CD4-positive, alpha-beta T cell treated with Interleukin-21 for 1 hour (primary cell): ENCODE data around the gene DVL1.

Experiments used
- DNase-seq: peaks from one replicate; pipeline ENCODE4 v3.0.0-alpha.2; 2020

Gene DVL1

DNA sequence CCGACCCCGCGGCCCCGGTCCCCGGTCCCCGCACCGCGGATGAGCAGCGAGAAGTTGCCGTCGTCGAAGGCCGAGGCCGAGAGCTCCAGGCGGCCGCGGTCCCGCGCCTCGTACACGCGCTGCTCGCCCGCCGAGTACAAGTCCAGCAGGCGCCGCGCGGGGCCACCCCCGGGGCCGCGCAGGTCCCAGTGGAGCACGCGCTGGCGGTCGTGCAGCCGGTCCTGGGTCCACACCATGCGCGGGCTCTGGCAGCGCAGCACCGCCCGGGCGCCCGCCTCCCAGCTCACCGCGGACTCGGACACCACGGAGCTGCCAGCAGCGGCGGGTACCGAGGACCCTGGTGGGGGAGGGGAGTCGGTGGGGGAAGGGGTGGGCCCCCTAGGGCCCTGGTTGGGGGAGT, 6.2 kb upstream of the DVL1 start:
- DNase-seq: no peak

DNA sequence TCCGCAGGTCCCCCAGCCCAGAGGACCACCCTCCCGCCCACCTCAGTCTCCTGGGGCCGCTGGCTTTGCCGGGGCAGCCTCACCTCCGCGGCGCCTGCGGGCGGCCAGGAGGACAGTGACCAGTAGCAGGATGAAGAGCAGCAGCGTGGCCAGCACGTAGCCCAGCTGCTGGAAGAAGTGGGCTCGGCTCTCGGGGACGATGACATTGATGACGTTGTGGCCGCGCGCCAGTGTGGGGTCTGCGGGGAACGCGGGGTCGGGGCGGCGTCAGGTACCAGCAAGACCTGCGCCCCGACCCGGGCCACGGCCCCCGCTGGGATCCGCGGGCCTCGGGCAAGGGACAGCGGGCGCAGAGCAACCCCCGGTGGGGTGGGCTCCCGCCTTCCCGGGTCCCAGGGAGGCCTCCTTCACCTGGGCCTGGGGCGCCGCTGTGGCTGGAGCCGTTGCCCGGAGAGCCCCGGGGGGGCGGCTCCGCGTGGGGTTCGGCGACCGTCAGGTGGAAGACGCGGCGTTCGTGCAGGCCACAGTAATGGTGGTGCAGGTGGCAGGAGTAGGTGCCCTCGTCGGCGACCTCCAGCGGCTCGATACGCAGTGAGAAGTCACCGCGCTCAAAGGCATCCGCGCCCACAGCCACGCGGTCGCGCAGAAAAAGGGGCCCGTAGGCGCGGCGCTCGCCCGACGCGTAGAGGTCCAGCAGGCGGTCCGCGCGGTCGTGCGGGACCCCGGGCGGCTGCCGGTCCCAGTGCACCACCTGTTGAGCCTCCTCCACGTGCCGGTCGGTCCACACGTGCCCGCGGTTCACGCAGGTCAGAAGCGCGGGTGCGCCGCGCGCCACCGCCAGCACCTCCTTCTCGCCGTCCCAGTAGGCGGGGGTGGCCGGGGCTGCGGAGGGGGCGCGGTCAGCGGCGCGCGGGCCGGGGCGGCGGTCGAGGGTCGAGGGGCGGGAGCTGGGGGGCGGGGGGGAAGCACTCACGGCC, 5.3 kb upstream of the DVL1 start:
- DNase-seq: no peak

DNA sequence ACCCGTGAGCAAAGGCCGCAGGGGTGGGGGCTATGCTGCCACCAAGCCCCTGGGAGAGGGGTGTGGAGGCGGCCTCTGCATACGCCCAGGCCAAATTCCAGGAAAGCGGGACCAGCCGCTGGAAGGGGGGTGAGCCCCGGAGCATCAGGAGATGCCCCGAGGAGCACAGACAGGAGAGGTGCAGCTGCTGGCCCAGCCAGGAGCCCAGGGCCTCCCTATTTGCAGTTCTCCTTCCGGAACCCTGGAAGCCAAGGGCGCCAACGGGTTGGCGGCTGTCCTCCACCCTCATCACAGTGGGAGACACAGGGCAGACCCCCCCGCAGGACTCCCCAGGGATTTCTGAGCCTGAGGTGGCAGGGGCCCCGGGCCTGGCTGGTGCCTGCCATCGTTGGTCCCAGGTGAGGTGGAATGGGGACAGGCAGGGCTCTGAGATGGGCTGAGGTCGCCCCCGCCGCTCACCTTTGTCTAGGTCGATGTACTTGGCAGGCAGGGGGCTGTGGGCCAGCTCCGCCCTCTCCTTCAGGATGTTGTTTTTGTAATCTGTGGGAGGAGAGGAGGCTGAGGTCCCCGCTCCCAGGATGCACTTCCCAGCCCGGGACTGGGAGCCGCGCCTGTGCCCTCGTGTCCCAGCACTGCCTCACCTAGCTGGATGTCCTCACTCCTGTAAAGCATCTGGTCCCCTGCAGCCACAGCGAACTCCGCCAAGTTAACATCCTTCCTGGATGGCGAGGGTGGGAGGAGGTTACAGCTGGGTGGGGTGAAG, 4.4 kb upstream of the DVL1 start:
- no peak for DNase-seq

DNA sequence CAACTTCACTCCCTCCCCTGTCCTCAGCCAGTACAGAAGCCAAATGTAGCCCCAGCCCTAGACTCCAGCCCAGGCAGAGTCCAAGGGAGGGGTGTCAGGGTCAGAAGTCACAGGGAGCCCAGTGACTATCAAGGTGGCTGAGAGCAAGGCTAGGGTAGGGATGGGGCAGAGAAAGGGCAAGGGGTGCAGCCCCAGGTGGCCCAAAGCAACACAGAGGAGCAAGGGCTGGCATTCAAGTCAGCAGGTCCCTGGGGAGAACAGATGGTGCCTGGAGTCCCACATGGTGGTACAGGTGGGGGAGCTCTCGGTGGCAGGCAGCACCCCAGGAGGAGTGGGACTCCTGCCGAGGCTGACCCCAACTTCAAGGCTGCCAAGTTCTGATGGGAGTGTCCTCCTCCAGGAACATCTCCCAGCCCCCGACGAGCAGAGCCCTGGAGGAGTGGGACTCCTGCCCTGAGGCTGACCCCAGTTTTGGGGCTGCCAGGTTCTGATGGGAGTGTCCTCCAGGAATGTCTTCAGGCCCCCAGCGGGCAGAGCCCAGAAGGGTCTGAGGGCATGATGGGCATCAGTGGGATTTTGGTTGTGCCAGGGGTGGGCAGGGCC, 3.7 kb upstream of the DVL1 start:
- no peak for DNase-seq

DNA sequence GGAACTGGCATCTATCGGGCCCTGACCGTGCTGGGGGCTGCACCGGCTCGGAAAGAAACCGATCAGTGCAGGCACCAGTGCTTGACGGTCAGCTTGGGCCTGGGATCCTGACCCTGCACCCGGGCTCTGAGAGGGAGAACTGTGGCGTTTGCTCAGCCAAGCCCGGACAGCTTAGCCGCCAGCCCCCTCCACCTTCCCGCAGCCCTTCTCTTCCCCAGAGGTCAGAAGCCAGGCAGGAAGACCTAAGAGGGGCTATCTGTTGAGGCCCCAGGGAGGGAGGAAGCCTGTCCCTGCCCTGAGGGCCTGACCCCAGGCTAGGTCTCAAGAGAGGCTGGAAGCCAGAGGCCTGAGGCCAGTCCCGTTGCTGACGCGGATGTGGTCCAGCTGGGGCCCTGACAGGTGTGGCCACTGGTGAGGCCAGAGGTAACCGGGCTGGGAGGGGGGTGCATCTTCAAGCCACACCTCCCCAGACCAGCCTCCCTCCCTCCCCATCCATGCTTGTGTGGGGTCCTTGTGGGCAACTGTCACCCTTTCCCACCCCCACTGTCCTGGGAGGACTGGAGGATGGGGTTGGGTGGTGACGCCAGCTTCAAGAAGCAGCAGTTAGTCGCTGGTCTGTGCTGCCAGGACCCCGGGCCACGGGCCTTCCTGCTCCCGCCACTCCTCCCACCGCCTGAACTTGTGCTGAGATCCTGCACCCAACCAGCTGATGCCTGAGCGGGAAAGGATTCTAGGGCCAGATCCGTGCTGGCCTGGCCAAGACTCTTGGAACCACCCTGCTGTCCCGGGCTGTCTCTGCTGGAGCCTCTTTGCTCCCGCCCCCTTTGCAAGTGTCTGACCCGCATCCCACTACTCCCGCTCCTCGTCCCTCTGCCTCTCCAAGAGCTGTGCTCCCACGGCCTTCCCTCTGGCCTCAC, 2.6 kb upstream of the DVL1 start:
- DNase-seq: no peak

DNA sequence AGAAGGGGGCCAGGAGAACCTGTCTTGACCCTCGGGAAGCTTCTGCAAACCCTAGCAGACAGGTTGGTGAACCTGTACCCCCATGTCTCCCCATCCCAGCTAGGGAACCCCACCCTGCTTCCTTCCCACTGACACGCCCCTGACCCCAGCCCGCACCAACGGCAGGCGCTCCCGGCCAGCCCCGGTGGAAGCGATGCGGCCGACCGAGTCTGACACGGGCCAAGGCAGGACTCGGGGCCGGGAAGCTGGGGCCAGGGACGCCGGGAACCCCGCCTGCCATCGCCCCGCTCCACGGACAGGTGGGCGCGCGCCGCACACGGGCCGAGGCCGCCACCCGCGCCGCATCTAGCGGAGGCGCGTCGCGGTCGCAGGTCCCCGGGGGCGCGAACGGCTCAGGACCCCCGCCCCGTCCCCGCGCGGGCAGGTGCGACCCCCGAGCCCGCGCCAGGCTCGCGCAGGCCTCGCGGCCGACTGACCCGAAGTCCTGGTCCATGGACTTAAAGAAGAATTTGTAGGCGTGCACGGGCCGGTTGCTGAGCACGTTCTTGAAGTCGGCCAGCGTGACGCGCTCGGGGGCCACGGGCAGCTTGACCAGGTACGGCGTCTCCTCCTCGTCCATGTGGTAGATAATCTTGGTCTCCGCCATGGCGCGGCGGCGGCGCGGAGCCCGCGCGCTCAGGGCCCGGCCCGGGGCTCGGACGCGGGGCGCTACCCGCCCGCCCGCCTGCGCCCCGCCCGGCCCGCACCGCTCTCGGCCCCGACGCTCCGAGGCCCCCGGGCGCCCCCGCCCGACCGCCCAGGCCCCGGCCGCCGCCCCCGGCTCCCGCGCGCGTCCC, 580 bp downstream of the DVL1 start:
- DNase-seq: no peak

DNA sequence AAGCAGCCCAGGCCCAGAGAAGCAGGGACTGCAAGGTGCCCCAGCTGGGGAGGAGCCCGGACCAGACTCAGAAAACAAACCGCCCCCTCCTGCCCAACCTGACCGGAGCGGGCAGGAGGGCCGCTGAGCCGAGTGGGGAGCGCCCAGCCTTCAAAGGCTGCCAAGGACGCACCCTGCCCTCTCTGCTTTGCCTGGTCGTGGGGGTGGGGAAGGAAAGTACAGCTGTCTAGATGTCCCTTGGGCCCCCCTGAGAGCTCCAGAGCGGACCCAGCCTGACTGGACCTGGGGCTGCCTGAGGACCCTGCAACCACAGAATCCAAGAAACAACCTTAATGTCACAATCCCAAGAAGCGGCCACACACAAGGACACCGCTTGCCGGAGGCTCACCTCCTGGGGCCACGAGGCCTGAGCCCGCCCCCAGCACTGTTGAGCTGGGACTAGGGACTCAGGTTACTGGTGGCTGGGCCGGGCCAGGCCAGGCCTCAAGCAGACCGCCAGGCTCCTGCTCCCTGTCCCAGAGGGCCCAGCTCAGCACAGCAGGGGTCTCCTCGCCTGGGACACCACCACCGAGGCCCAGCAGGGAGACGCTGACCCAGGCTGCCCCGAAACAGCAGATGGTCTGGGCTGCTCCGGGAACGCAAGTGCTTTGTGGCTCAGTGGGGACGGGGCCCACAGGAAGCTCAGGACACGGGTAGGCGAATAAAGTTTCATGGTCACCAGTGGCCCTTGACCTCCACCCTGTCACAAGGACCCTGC, 1.4 kb downstream of the DVL1 start:
- no peak for DNase-seq

DNA sequence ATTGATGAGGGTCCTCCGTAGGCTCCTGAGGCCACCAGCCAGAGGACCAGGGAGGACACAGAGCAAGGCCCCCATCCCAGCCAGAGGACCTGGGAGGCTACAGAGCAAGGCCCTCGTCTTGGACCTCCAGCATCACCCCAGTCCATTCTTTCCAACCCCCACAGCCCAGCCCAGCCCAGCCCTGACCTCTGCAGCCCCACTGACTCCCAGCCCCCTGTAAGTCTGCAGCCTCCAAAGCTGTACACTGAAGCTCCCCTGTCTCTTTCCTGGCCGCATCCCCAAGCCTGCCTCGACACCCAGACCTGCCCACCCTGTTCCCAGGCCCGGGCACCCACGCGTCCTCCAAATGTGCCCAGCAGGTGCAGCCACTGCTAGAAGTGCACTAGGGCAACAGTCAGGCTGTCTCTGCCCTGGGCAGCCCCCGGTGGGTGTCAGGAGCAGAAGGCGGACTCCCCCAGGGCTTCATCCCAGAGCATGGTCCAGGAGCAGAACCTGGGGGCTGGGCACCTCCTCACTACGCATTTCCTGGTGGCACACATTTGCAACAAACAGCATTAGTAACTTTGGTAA, 2.1 kb downstream of the DVL1 start:
- DNase-seq: no peak

DNA sequence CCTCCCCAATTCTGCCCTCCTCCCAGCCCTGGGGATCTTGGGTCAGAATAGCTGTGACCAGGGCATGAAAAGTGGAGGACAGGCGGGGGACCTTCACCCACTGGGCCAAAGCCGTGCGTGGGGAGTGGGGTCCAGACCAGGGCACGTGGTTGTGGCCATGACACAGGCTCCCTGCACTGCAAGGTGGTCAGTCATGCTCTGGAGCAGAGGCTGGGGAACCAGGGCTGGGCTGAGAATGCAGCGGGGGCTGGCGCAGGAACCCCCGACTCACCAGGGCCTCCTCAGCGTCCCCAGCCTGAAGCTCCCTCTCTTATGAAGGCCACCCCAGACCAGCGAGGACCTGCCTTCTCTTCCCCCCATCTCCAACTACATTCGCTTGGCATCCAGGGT, 2.7 kb downstream of the DVL1 start:
- no peak for DNase-seq

DNA sequence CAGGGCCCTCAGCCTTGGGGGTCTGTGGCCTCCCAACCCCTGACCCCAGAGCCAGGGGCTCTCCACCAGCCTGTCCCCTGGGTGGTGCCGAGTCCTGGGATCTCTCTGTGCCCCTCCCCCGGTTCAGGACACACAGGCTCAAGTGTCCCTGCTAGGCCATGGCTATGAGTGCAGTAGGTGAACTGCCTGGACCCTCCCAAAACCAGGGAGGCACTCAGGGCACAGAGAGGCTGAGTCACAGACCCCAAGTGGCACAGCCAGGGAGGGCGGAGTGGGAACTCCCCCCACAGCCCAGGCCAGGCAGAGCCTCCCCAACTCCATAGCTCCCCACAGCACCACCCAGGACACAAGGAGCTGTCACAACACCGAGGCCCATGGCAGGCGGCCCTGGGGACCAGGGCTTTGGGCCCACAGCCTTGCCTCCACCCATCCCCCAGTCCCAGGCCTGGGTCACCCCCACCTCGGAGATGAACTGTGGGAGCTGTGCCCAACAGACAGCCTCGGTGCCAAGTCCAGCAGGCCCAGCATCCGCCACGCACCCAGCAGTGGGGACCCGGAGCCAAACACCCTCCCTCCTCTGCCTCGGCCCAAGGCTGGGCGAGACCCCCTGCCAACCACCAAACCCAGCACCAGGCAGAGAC, 3.2 kb downstream of the DVL1 start:
- DNase-seq: no peak

DNA sequence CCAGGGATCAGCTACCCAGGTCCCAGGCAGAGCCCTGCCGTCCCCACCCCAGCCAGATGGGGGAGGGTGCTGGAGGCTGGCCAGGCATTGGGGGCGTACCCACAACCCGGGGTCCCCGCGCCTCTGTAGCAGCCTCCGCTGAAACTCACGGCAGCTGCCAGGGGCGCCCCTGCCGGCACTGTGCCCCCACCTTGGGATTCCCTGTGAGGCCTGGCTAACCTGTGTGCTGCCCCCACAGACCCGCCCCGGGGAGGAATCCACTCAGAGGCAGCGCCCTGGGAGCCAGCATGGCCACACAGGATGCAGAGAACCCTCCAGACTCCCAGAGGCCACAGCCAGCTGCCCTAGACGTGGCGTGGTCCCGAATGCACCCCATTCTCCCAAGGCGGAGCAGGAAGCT, 3.8 kb downstream of the DVL1 start:
- no peak for DNase-seq

DNA sequence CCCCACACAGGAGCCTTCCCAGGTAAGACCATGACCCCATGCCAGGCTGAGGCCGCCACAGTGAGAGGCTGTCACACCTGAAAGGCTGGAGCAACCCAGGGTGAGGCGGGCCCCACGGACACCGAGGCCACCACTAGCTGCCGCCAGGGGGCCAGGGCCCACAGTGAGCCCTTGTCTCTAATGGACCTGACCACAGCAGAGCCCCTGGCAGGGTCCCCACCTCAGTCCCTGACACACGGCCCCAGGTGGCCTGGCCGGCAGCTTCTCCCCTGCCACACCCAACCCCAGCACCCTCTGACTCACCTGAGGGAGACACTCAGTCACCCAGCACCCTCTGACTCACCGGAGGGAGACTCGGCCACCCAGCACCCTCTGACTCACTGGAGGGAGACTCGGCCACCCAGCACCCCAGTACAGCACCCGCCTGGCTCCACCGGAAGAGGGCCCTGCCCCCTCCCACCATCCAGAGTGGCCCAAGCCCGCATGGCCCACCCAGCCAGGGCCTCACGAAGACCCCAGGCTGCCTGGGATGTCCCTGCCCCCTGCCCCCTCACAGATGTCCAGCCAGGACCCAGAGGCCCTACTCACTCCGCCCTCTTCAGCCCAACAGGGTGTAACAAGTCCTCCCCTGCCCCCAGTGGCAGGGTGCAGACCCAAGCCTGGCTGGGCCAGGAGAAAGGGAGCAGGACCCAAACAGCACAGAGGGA, 4.4 kb downstream of the DVL1 start:
- DNase-seq: no peak

DNA sequence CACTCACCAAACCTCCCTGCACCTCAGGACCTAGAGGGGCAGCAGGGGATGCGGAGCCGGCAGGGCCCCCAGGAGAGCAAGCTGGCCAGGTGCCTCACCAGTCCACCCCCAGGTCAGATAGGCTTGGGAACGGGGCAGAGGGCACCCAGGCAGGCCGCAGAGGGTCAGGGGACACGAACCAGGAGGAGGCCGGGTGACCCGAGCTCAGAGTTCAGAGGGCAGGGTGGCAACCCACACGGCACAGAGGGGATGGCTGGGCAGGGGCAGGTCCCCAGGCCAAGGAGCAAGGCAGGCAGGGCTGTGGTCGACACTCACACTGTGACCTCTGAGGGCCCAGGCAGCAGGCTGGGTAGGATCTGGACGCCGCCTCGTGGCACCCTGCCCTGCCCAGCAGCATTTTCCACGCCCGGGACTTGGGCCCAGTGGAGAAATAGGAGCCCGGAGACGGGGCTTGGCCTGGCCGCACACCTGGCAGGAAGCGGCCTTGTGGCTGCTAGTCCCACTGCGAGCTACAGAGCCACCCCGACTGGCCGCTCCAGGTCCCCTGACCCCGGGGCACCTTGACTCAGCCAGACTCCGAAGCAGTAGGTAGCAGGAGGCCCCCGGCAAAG, 5.3 kb downstream of the DVL1 start:
- DNase-seq: no peak

DNA sequence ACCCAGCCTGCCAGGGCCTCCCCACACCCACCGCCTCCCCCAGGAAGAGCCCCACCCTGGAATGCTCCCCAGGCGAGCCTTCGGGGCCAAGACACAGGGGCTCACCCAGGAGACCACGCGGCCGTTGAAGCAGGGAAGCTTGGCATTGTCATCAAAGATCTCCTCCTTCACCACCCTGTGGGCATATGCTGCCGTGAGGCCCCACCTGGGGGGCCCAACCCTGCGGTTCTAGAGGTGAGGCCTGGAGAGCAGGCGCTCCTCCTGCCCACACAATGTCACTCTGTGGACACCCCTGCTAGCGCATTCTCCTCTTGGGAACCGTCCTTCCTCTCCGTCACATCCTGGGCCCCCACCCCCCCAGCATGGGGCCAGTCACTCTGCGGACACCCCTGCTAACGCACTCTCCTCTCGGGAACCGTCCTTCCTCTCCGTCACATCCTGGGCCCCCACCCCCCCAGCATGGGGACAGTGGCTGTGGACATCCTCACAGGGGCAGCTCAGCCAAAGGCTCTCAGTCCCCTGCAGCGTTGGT, 6.6 kb downstream of the DVL1 start:
- DNase-seq: no peak

DNA sequence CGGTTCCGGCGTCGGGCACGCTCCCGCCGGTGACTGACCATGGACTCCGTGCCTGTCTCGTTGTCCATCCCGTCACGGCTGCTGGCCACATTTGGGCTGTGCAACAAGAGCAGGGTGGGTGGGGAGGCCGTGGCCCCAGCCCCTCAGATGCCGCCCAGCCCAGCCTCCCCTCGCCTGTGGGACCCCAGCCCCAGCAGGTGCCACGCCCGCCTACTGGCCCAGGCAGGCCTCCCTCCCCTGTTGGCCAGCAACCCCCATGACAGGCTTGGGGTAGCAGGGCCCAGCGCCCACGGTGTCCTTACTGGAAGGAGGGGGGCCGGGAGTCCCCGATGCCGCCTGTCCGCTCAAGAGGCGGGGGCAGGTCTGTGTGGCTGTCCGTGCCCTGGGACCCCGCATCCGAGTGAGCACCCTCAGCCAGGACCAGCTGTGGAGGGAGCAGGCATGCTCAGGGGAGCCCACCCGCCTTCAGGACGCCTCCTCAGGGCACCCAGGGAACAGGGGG, 7.1 kb downstream of the DVL1 start:
- no peak for DNase-seq

DNA sequence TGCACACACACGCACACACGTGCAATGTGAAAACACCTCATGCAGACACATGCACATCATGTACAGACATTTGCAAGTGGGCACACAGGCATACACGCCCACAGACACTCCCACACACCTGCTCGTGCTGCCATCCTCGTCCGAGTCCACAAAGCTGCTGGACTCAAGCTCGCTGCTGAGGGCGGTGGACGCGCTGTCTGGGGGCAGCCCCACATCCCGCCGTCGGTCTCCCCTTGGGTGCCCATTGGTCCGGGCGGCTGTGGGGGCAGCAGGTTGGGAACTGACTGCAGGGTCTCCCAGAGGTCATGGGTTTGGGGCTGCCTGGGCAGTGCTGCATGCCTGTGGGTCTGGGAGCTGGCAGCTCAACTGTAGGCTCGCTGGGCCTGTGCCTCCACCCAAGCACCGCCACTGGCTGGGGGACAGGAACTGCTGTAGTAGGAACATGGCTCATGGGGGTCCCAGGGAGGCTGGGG, 7.6 kb downstream of the DVL1 start:
- no peak for DNase-seq

DNA sequence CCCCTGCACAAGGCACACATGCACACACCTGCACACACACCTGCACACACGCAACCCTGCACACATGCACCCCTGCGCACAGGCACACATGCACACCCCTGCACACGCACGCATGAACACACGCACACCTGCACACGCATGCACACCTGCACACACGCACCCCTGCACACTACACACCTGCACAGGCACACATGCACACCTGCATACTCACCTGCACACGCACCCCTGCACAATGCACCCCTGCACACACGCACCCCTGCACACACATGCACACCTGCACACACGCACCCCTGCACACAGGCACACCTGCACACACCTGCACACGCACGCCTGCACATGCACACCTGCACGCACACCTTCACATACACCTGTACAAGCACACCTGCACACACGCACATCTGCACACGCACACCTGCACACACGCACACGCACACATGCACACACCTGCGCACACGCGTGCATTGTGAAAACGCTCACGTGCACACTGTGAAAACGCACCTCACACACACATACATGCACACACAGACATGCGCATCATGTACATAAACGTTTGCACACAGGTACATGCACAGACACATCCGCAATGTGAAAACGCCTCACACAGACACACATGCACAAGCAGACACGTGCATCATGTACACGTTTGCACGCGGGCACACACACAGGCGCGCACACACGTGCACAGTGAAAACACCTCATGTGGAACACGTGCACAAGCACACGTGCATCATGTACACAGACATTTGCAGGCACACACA, 8.2 kb downstream of the DVL1 start:
- DNase-seq: no peak

DNA sequence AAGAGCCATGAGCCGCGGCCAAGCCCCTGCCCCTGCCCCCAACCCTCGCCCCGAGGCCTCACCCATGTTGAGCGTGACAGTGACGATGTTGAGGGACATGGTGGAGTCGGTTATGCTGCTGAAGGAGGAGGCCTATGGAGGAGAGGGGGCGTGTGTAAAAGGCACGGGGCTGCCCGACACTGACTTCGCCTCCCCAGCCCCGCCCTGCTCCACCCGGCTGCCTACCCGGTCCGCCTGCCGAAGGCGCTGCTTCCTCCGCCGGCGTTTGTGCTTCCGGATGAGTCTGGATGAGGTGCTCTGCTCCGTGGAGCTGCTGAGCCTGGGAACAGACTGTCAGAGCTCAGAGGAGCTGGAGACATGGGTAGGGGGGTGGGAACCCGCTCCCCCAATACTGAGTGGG, 9.0 kb downstream of the DVL1 start:
- DNase-seq: no peak
